ENCODE results near the gene WDR55.

WDR55 gene

GRCh38 chr5:140639148-140639981 lies 25.3 kb upstream of the WDR55 start, which contains the start of gene TMCO6:
Gene TMCO6, plus strand, starts transcription at chr5:140639451. Its CDS starts 77 bp downstream, at chr5:140639528.
- Histone ChIP-seq H3F3A (ENCODE audit: insufficient read depth) (0 out of 2 replicates have a peak, but pooled peaks cover 5% of the 10 kb centered on the region), H3K27me3 (ENCODE audit: low read length) (no peaks in the 10 kb centered on the region), H3K4me2 (ENCODE audit: low read depth, low read length, poor library complexity, severe bottlenecking) (peak within 1 kb of the TSS; percentile 67), H4K20me1 (ENCODE audit: low read depth, low read length) (no peaks in the 10 kb centered on the region), H3K27ac (ENCODE audit: low read depth, low read length) (0 out of 2 replicates have a peak within 1 kb of the TSS, but pooled peaks have one; percentile 25), H3K79me2 (ENCODE audit: insufficient read depth, low read length) (peaks cover 10% of the 10 kb centered on the region), H3K9ac (ENCODE audit: low read length) (peak within 1 kb of the TSS; percentile 97), H2AFZ (ENCODE audit: low read depth, low read length, severe bottlenecking) (peak within 1 kb of the TSS; percentile 98), H3K36me3 (ENCODE audit: low read length) (no peaks in the 10 kb centered on the region), H3K9me3 (ENCODE audit: insufficient read depth, low read length) (no peaks in the 10 kb centered on the region), H3K4me3 (ENCODE audit: insufficient read depth, low read length, poor library complexity, severe bottlenecking) (peak within 1 kb of the TSS; percentile 71), H3K9me2 (replicated peaks; ENCODE audit: insufficient read depth, low read length) (no peaks in the 10 kb centered on the region)
- TF ChIP-seq CTCF (IDR thresholded peaks at IDR 0.05; ENCODE audit: insufficient read depth, low read length, poor library complexity, severe bottlenecking), result peak; percentile 43
- TF ChIP-seq EZH2phosphoT487 (conservative IDR thresholded peaks at IDR 0.05; ENCODE audit: low read length), result no peak

- Histone ChIP-seq H3K36me3 (ENCODE audit: low read length) (no peaks in the 10 kb centered on the region), H3F3A (ENCODE audit: insufficient read depth) (no peaks in the 10 kb centered on the region), H3K4me2 (ENCODE audit: low read depth, low read length, poor library complexity, severe bottlenecking) (no peak overlapping the region), H3K9me3 (ENCODE audit: insufficient read depth, low read length) (no peaks in the 10 kb centered on the region), H3K9ac (ENCODE audit: low read length) (no peak overlapping the region), H2AFZ (ENCODE audit: low read depth, low read length, severe bottlenecking) (no peak overlapping the region), H3K9me2 (replicated peaks; ENCODE audit: insufficient read depth, low read length) (no peaks in the 10 kb centered on the region), H4K20me1 (ENCODE audit: low read depth, low read length) (no peaks in the 10 kb centered on the region), H3K27me3 (ENCODE audit: low read length) (no peaks in the 10 kb centered on the region), H3K4me3 (ENCODE audit: insufficient read depth, low read length, poor library complexity, severe bottlenecking) (no peak overlapping the region), H3K79me2 (ENCODE audit: insufficient read depth, low read length) (peaks cover 26% of the 10 kb centered on the region), H3K27ac (ENCODE audit: low read depth, low read length) (no peak overlapping the region)
- TF ChIP-seq EZH2phosphoT487 (conservative IDR thresholded peaks at IDR 0.05; ENCODE audit: low read length) (no peak), CTCF (IDR thresholded peaks at IDR 0.05; ENCODE audit: insufficient read depth, low read length, poor library complexity, severe bottlenecking) (no peak)
These were observed 23.0 kb upstream of the WDR55 start for GRCh38 chr5:140641716-140642115.

GRCh38 chr5:140642718-140643117 lies 22.0 kb upstream of the WDR55 start:
- TF ChIP-seq EZH2phosphoT487 (conservative IDR thresholded peaks at IDR 0.05; ENCODE audit: low read length) (no peak), CTCF (IDR thresholded peaks at IDR 0.05; ENCODE audit: insufficient read depth, low read length, poor library complexity, severe bottlenecking) (no peak)
- H3K9me3 ChIP-seq (ENCODE audit: insufficient read depth, low read length), result no peaks in the 10 kb centered on the region
- no peak overlapping the region for H3K27ac ChIP-seq (ENCODE audit: low read depth, low read length)
- no peak overlapping the region for H3K4me2 ChIP-seq (ENCODE audit: low read depth, low read length, poor library complexity, severe bottlenecking)
- no peak overlapping the region for H2AFZ ChIP-seq (ENCODE audit: low read depth, low read length, severe bottlenecking)
- H3K4me3 ChIP-seq (ENCODE audit: insufficient read depth, low read length, poor library complexity, severe bottlenecking), result no peak overlapping the region
- H3K27me3 ChIP-seq (ENCODE audit: low read length), result no peaks in the 10 kb centered on the region
- no peaks in the 10 kb centered on the region for H3K9me2 ChIP-seq (replicated peaks; ENCODE audit: insufficient read depth, low read length)
- H3K9ac ChIP-seq (ENCODE audit: low read length), result no peak overlapping the region
- no peaks in the 10 kb centered on the region for H4K20me1 ChIP-seq (ENCODE audit: low read depth, low read length)
- peaks cover 34% of the 10 kb centered on the region for H3K79me2 ChIP-seq (ENCODE audit: insufficient read depth, low read length)
- no peaks in the 10 kb centered on the region for H3F3A ChIP-seq (ENCODE audit: insufficient read depth)
- H3K36me3 ChIP-seq (ENCODE audit: low read length), result no peaks in the 10 kb centered on the region
